ENCODE data around the gene USPL1. TPM values are rescaled to one million over a fixed set of nuclear protein-coding genes. Genes with fewer than 3 reads are reported as not detected.

Gene USPL1
- total and polyA plus RNA-seq, 2 of the 13 experiments (the other 11 are each of a cell fraction or from before 2014, with no cell fraction given): 13.7 to 15.9 TPM

DNA sequence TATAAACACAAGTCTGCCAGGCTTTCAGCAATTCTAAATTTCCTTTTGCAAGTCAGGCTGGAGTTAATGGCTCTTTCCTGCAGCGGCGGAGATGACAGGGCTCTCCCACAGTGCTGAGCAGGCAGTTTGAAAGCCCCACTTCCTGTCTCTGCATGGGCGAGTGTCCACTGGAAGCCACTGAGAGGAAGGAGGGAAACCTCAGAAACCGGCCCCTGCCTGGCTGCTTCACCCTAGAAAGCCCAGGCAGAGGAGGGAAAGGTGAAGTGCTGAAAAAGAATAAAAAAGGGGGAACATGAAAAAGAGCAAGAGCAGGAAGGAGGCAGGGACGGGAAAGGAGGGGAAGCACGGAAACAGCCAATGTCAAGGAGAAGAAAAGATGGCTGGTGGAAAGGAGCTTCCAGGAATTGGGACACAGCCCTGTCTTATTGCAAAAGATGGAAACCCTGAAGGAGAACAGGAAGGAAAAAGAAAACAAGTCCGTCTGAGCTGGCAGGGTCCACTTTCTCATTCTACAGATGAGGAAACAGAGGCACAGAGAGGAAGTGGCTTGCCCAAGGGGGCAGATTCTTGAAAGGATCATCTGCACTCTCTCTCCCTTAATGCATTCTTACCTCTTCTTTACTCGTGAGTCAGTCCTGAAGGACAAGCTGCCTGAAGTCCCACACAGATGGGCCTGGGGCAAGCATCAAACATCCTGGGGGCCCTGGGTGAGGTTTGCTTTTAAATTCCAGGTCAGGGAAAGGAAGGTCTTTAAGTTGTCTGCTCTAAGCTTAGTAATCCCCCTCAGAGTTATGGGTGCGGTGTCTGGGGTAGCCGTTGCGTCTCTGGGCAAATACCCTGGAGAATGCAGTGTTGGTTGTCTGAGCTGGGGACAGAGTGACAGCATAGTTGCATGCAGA, 78.8 kb downstream of the USPL1 start:
- Histone ChIP-seq H3K36me3 (replicated peaks in 1 of 2; ENCODE audit: control insufficient read depth in 1 of 2, insufficient read depth in 2 of 2, low read length in 2 of 2) (no peaks in the 10 kb centered on the region), H3K4me3 (replicated peaks in 1 of 3; ENCODE audit: insufficient read depth in 1 of 3, low read depth in 2 of 3, low read length in 3 of 3) (no peak overlapping the region), H3K4me2 (ENCODE audit: low read depth, low read length) (no peak overlapping the region), H3K9me3 (ENCODE audit: low read length) (no peaks in the 10 kb centered on the region), H4K20me1 (ENCODE audit: insufficient read depth, low read length) (no peaks in the 10 kb centered on the region), H2AFZ (ENCODE audit: low read length) (peak overlapping the region; percentile 34), H3K27me3 (ENCODE audit: control insufficient read depth in 1 of 2, insufficient read depth in 2 of 2, low read length in 2 of 2) (peaks cover 0 to 23% of the 10 kb centered on the region in 2 experiments; a peak in 2 of 5 replicates), H3K79me2 (ENCODE audit: insufficient read depth, low read length) (no peaks in the 10 kb centered on the region), H3K4me1 (ENCODE audit: insufficient read depth, low read length) (no peaks in the 10 kb centered on the region), H3K9ac (ENCODE audit: insufficient read depth, low read depth, low read length) (no peak overlapping the region), H3K27ac (ENCODE audit: extremely low read length, insufficient read depth, low read length) (no peak overlapping the region)
- DNase-seq (ENCODE audit: low spot score) (no peak), ATAC-seq (peak; percentile 47; the same call in 1 of the 3 replicates), FAIRE-seq (no peak)
- in situ Hi-C loops (cut with HindIII; ENCODE audit: extremely low pct_ligation_motif_present, low pct_unique_long_range_greater_than_20kb) (no loop called here), intact Hi-C loops (cut with micrococcal nuclease; ENCODE audit: unreplicated experiment) (no loop called here)
- POLR2A ChIA-PET: no interaction called here
- WGBS (ENCODE audit: low lambda C conversion rate): 32% methylated on average over 11 of the region's 11 CpGs
- no TSS peak for BruUV-seq (replicated peaks)
- CTCF ChIA-PET (ENCODE audit: low intra/inter-chr PET ratio, low total read pairs): no interaction called here
- TF ChIP-seq, protein P1, sequence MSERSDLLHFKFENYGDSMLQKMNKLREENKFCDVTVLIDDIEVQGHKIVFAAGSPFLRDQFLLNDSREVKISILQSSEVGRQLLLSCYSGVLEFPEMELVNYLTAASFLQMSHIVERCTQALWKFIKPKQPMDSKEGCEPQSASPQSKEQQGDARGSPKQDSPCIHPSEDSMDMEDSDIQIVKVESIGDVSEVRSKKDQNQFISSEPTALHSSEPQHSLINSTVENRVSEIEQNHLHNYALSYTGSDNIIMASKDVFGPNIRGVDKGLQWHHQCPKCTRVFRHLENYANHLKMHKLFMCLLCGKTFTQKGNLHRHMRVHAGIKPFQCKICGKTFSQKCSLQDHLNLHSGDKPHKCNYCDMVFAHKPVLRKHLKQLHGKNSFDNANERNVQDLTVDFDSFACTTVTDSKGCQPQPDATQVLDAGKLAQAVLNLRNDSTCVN (CRISPR knock-in tag; IDR thresholded peaks at IDR 0.05; ENCODE audit: borderline replicate concordance): no peak
- TF ChIP-seq MAFG (CRISPR knock-in tag; IDR thresholded peaks at IDR 0.05) (peak; percentile 33; the same call in 1 of the 2 replicates), KDM4B (CRISPR knock-in tag; IDR thresholded peaks at IDR 0.05) (no peak), MAFF (IDR thresholded peaks at IDR 0.05; ENCODE audit: low read depth, low read length) (peak; percentile 58), MIER3 (CRISPR knock-in tag; IDR thresholded peaks at IDR 0.05; ENCODE audit: borderline replicate concordance) (no peak), FOSL2 (CRISPR knock-in tag; IDR thresholded peaks at IDR 0.05) (no peak), ZMAT3 (CRISPR knock-in tag; conservative IDR thresholded peaks at IDR 0.05) (no peak), SMARCE1 (IDR thresholded peaks at IDR 0.05; ENCODE audit: borderline replicate concordance) (no peak), JUNB (CRISPR knock-in tag; IDR thresholded peaks at IDR 0.05; ENCODE audit: borderline replicate concordance) (no peak), NAIF1 (CRISPR knock-in tag; IDR thresholded peaks at IDR 0.05; ENCODE audit: borderline replicate concordance) (no peak), PAX8 (CRISPR knock-in tag; IDR thresholded peaks at IDR 0.05; ENCODE audit: borderline replicate concordance) (no peak), ZSCAN9 (CRISPR knock-in tag; IDR thresholded peaks at IDR 0.05; ENCODE audit: borderline replicate concordance) (no peak), BORCS8-MEF2B (CRISPR knock-in tag; IDR thresholded peaks at IDR 0.05) (no peak), ZNF660 (CRISPR knock-in tag; IDR thresholded peaks at IDR 0.05; ENCODE audit: borderline replicate concordance, low read depth) (no peak), ZNF562 (CRISPR knock-in tag; IDR thresholded peaks at IDR 0.05; ENCODE audit: borderline replicate concordance) (no peak), ASH2L (IDR thresholded peaks at IDR 0.05; ENCODE audit: insufficient read length, low read depth, low read length) (no peak), ZNF737 (CRISPR knock-in tag; IDR thresholded peaks at IDR 0.05; ENCODE audit: borderline replicate concordance) (no peak)
- TF ChIP-seq, protein P2, sequence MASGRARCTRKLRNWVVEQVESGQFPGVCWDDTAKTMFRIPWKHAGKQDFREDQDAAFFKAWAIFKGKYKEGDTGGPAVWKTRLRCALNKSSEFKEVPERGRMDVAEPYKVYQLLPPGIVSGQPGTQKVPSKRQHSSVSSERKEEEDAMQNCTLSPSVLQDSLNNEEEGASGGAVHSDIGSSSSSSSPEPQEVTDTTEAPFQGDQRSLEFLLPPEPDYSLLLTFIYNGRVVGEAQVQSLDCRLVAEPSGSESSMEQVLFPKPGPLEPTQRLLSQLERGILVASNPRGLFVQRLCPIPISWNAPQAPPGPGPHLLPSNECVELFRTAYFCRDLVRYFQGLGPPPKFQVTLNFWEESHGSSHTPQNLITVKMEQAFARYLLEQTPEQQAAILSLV (CRISPR knock-in tag; IDR thresholded peaks at IDR 0.05; ENCODE audit: borderline replicate concordance): no peak
- TF ChIP-seq, protein P3, sequence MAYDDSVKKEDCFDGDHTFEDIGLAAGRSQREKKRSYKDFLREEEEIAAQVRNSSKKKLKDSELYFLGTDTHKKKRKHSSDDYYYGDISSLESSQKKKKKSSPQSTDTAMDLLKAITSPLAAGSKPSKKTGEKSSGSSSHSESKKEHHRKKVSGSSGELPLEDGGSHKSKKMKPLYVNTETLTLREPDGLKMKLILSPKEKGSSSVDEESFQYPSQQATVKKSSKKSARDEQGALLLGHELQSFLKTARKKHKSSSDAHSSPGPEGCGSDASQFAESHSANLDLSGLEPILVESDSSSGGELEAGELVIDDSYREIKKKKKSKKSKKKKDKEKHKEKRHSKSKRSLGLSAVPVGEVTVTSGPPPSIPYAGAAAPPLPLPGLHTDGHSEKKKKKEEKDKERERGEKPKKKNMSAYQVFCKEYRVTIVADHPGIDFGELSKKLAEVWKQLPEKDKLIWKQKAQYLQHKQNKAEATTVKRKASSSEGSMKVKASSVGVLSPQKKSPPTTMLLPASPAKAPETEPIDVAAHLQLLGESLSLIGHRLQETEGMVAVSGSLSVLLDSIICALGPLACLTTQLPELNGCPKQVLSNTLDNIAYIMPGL (CRISPR knock-in tag; IDR thresholded peaks at IDR 0.05; ENCODE audit: borderline replicate concordance in 1 of 2, low read depth in 1 of 2): no peak
